AG10803 (cell line): ENCODE results near the gene CKMT2.

Experiments
- DNase-seq: peaks from one replicate; pipeline ENCODE4 v3.0.0; 2010; ENCODE audit warnings: low read depth
- H3K4me3 ChIP-seq: 2 replicates; pipeline ENCODE4 v1.5.1; 2011; ENCODE audit warnings: mild to moderate bottlenecking, low read length, control low read depth
- CTCF ChIP-seq: conservative IDR thresholded peaks from 2 replicates; pipeline ENCODE4 v1.5.1; 2011; ENCODE audit warnings: mild to moderate bottlenecking, low read length, control low read depth, inconsistent platforms

CKMT2 gene

DNA sequence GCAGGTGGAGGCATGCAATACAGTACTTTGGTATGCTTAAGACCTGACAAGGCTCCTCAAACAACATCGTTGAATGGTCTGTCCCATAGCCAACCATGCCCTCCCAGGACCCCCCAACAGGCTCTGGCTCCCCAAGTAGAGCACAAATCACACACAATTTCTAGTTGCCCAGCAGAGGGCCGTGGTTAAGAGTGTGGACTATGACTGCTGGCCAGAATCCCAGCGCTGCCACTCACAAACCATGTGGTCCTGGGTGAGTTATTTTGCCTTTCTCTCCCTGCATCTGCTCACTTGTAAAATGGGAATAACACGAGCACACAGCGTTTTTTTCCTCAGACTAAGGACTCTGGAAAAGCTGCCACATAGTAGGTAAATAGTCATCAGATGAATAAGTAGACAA lies 6.5 kb downstream of the CKMT2 start:
- DNase-seq: no peak
- no peak for TF ChIP-seq CTCF

GRCh38 chr5:81241001-81241400 lies 7.9 kb downstream of the CKMT2 start:
- no peak overlapping the region for H3K4me3 ChIP-seq
- DNase-seq: no peak
- no peak for TF ChIP-seq CTCF

More for the DNA sequence above, 6.5 kb downstream of the CKMT2 start:
- no peak overlapping the region for H3K4me3 ChIP-seq

DNA sequence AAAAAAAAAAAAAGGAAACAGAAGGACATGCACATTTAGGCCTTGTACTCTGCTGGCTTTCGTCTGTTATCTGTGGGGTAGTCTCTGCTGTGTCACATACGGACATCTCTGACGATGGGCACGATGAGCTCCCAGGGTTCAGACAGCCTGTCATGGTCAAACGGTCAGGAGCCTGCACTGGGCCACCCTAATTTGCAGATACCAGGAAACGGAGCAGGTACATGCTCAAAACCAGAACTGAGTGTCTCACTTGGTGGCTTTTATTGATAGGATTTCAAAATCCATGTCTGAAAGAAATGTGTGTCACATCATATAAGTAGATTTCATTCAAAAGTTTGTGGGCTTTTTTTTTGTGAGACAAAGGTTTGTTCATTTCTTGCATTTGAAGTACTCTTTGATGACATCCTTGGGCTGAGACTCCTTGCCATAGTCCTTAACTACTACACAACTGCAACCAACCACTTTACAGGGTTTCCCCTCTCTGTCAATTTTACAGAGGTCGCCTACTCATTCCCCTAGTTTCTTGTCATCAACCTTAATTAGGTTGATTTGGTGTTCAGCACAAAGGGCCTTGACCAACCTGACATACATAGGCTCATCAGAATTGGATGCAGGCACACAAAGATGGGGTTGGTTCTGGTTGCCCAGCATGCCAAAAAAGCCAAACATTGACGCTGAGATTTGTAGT lies 9.0 kb downstream of the CKMT2 start:
- no peak for TF ChIP-seq CTCF
- H3K4me3 ChIP-seq: no peak overlapping the region
- DNase-seq: no peak

- H3K4me3 ChIP-seq: no peak overlapping the region
- DNase-seq: no peak
- TF ChIP-seq CTCF: no peak
These were observed 9.8 kb downstream of the CKMT2 start for GRCh38 chr5:81242906-81243436.

DNA sequence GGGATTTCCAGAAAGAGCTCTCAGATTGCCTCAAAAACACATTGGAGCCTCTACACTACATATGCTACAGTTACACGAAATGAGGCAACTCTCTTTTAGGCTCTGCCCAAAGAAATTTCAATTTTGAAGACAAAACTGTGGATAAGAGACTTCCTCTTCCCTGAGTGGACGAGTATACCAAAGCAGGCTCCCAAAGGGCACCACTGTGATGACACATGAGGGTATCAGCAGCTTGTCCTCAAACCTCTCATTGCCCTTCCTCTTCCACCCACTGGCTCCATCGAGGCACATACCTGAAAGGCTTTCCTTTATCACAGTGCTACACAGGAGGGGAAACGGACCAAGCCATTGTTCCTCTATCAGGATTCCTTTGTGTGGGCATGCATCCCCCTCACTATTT lies 11.3 kb downstream of the CKMT2 start:
- no peak for TF ChIP-seq CTCF
- no peak for DNase-seq
- no peak overlapping the region for H3K4me3 ChIP-seq

- TF ChIP-seq CTCF: no peak
- no peak overlapping the region for H3K4me3 ChIP-seq
- no peak for DNase-seq
These were observed 12.7 kb downstream of the CKMT2 start for GRCh38 chr5:81245871-81246235.

- no peak for TF ChIP-seq CTCF
- DNase-seq: no peak
- H3K4me3 ChIP-seq: no peak overlapping the region
These were observed 13.6 kb downstream of the CKMT2 start for GRCh38 chr5:81246697-81247096.
